K562 (cell line): ENCODE data around the gene ACTN3. TPM values are rescaled to one million over a fixed set of nuclear protein-coding genes. Genes with fewer than 3 reads are reported as not detected.

Experiments
- ATAC-seq: fragments of 200-7000 bp; cut with Tn5 transposase; 3 replicates; pipeline ENCODE4 v1.9.1; 2020; ENCODE audit warnings: moderate library complexity
- BruUV-seq: library from RNA; stranded (reverse); fragments of 400-500 nt; replicated peaks from 2 replicates; lab custom pipeline; 2021; lab: Mats Ljungman, UMichigan
- CTCF ChIA-PET: fragments of 300-600 bp; formaldehyde crosslinking; extraction: SDS; loops from one replicate; lab custom pipeline; 2021; ENCODE audit warnings: low intra/inter-chr PET ratio; lab: Yijun Ruan, JAX
- POLR2A ChIA-PET: fragments of 300-600, 350-650 bp; sonication (Branson Sonifier 250); formaldehyde crosslinking; extraction: SDS; loops from one replicate; lab custom pipeline; 2021; ENCODE audit warnings: antibody characterized with exemption, inconsistent platforms; lab: Yijun Ruan, JAX
- DNase-seq, 4 experiments: peaks; one replicate each; pipeline versions ENCODE4 v3.0.0 to v3.0.0-alpha.2; 2011 to 2018; ENCODE audit warnings: low spot score in 3 of 4, mixed read lengths in 3 of 4; ENCODE audit errors: extremely low read depth in 1 of 4
- FAIRE-seq: peaks from 2 replicates; lab custom pipeline; 2011; peaks lifted over from hg19 to GRCh38; lab: Jason Lieb, UNC
- H2AFZ ChIP-seq: 2 replicates; pipeline ENCODE4 v1.6.0; 2011; ENCODE audit warnings: low read depth, low read length, control low read depth, inconsistent platforms
- H3K27ac ChIP-seq: fragments of 200-600 bp; 3 replicates; pipeline ENCODE4 v1.8.0; 2011; ENCODE audit warnings: low read depth, mild to moderate bottlenecking, control low read depth, inconsistent platforms, low read length, moderate library complexity, mixed read lengths; ENCODE audit errors: extremely low read depth
- H3K27me3 ChIP-seq, 2 experiments: fragments of 300-600 bp in 1 of 2; 2 replicates in 1 of 2; 3 replicates in 1 of 2; pipeline versions ENCODE4 v1.6.0 to v1.8.0; 2011; ENCODE audit warnings: inconsistent platforms in 2 of 2, low read length in 2 of 2, mild to moderate bottlenecking in 1 of 2, mixed read lengths in 1 of 2, moderate library complexity in 1 of 2; ENCODE audit not compliant: control insufficient read depth in 2 of 2, insufficient read depth in 2 of 2
- H3K36me3 ChIP-seq: fragments of 300-600 bp; 3 replicates; pipeline ENCODE4 v1.8.0; 2011; ENCODE audit warnings: mild to moderate bottlenecking, low read length, inconsistent platforms; ENCODE audit not compliant: control insufficient read depth, insufficient read depth
- H3K4me1 ChIP-seq, 2 experiments: fragments of 200-600 bp in 1 of 2; replicated peaks in 1 of 2; 2 replicates in 1 of 2; 3 replicates in 1 of 2; pipeline versions ENCODE4 v1.5.1 to v1.8.0; 2011; ENCODE audit warnings: inconsistent platforms in 2 of 2, low read length in 2 of 2, mild to moderate bottlenecking in 1 of 2, mixed read lengths in 1 of 2, moderate library complexity in 1 of 2; ENCODE audit not compliant: control insufficient read depth in 2 of 2, insufficient read depth in 2 of 2
- H3K4me2 ChIP-seq: 2 replicates; pipeline ENCODE4 v1.6.1; 2011; ENCODE audit warnings: low read length, control low read depth, inconsistent platforms, mixed read lengths; ENCODE audit not compliant: insufficient read depth
- H3K4me3 ChIP-seq: fragments of 200-600 bp; sonication (generic), shearing (Covaris generic); 2 replicates; pipeline ENCODE4 v1.5.1; 2016; ENCODE audit warnings: control low read depth, inconsistent platforms
- H3K79me2 ChIP-seq: fragments of 200-600 bp; 3 replicates; pipeline ENCODE4 v1.8.0; 2011; ENCODE audit warnings: low read length, inconsistent platforms; ENCODE audit not compliant: control insufficient read depth, insufficient read depth
- H3K9ac ChIP-seq, 2 experiments: 2 replicates each; pipeline versions ENCODE4 v1.6.0 to v1.6.1; 2011; ENCODE audit warnings: low read depth in 2 of 2, low read length in 2 of 2, control low read depth in 1 of 2, inconsistent platforms in 1 of 2, mild to moderate bottlenecking in 1 of 2, mixed read lengths in 1 of 2; ENCODE audit not compliant: insufficient read depth in 1 of 2
- H3K9me1 ChIP-seq: one replicate; pipeline ENCODE4 v1.6.0; 2011; ENCODE audit warnings: inconsistent platforms, mild to moderate bottlenecking, low read length, moderate library complexity; ENCODE audit not compliant: control insufficient read depth, insufficient read depth
- H3K9me3 ChIP-seq: replicated peaks from 2 replicates; pipeline ENCODE4 v1.5.1; 2011; ENCODE audit warnings: low read depth, low read length, inconsistent platforms; ENCODE audit not compliant: control insufficient read depth, insufficient read depth
- H4K20me1 ChIP-seq: replicated peaks from 2 replicates; pipeline ENCODE4 v1.6.1; 2011; ENCODE audit warnings: low read length, inconsistent platforms, mixed read lengths; ENCODE audit not compliant: control insufficient read depth, insufficient read depth
- CEBPZ ChIP-seq: fragments of 150-350 bp; IDR thresholded peaks from 2 replicates; pipeline ENCODE4 v1.6.1; 2014; ENCODE audit warnings: low read depth, mild to moderate bottlenecking, low read length, borderline replicate concordance
- RBM25 ChIP-seq: fragments of 200-400 bp; formaldehyde crosslinking; IDR thresholded peaks from 2 replicates; pipeline ENCODE4 v1.6.1; 2018; ENCODE audit warnings: low read length, low read depth, moderate library complexity; ENCODE audit not compliant: severe bottlenecking
- RERE ChIP-seq: sonication (generic); formaldehyde crosslinking; IDR thresholded peaks from 2 replicates; pipeline ENCODE4 v1.8.0; 2023; ENCODE audit warnings: missing genetic modification reagents, mild to moderate bottlenecking, borderline replicate concordance
- TRIM28 ChIP-seq: fragments of 450-650 bp; IDR thresholded peaks from 2 replicates; pipeline ENCODE4 v1.6.1; 2017
- WGBS: fragments of 100-300 bp; shearing (Covaris generic); methylation state at CpG from one replicate; pipeline ENCODE4 v1.1.6; 2016; ENCODE audit warnings: low coverage, mixed read lengths; ENCODE audit not compliant: insufficient coverage; ENCODE audit errors: missing lambda C conversion rate; 5-methylcytosine and 5-hydroxymethylcytosine counted together
- in situ Hi-C: fragments of 300-500 bp; cut with MboI; formaldehyde crosslinking; loops from 4 replicates; pipeline ENCODE4 v1.15.0; 2018; ENCODE audit warnings: inconsistent platforms, mixed read lengths
- intact Hi-C: fragments of 100-400 bp; cut with micrococcal nuclease; formaldehyde crosslinking; loops from 2 replicates; pipeline ENCODE4 v1.14.2; 2022
- polyA plus RNA-seq, 8 experiments: library from polyadenylated mRNA; depleted of rRNA in 4 of 8; stranded (reverse) in 5 of 8; unstranded in 3 of 8; fragments of >200 nt; fragmentation: Nextera tagmentation in 2 of 8; fragmentation: Illumina TruSeq in 1 of 8; extraction: Ambion mirVana in 2 of 8; extraction: Trizol in 1 of 8; gene quantifications; 2 replicates each; pipeline versions ENCODE4 v1.2.1 to v1.2.3, GENCODE V29; 2011 to 2014; ENCODE audit warnings: inconsistent platforms in 1 of 8, missing spikeins in 1 of 8
- total RNA-seq, 7 experiments: library from RNA; depleted of rRNA in 6 of 7; stranded (reverse); fragments of >200 nt in 6 of 7; fragmentation: Illumina TruSeq in 2 of 7; extraction: Trizol in 2 of 7; gene quantifications; 2 replicates each; pipeline versions ENCODE4 v1.2.1 to v1.2.3, GENCODE V29; 2011 to 2021; ENCODE audit warnings: low replicate concordance in 1 of 7

Gene ACTN3
- total and polyA plus RNA-seq, 9 of the 15 experiments (the other 6 are each of a cell fraction or from before 2014, with no cell fraction given), result not detected

- Histone ChIP-seq H3K27me3 (peaks cover 0 to 3% of the 10 kb centered on the region in 2 experiments; a peak in 2 of 5 replicates), H3K79me2 (no peaks in the 10 kb centered on the region), H3K4me3 (no peak overlapping the region), H3K9ac (no peak overlapping the region), H3K4me2 (no peak overlapping the region), H3K27ac (no peak overlapping the region), H2AFZ (no peak overlapping the region), H3K9me3 (no peaks in the 10 kb centered on the region), H3K4me1 (peaks cover 8 to 37% of the 10 kb centered on the region in 2 experiments; a peak in 4 of 5 replicates), H3K9me1 (no peaks in the 10 kb centered on the region), H4K20me1 (no peaks in the 10 kb centered on the region), H3K36me3 (no peaks in the 10 kb centered on the region)
- DNase-seq (no peak), FAIRE-seq (peak; percentile 11), ATAC-seq (no peak)
- ChIA-PET POLR2A (interaction anchor here (0.6 to 3.6 kb wide), 5 partner anchors 16 to 461 kb away, joined by 3 to 15 read pairs (median 5); partner anchors contain the start of genes ACTN3, RBM4 and ZDHHC24), CTCF (no interaction called here)
- intact Hi-C loops, result no loop called here
- TF ChIP-seq TRIM28 (no peak), CEBPZ (no peak), RERE (no peak), RBM25 (no peak)
- WGBS, result 7% methylated on average over 2 of the region's 2 CpGs
- in situ Hi-C loops, result no loop called here
- no TSS peak for BruUV-seq
Measured at GRCh38 chr11:66562275-66562674, 15.6 kb downstream of the ACTN3 start.
